HCT116 (cell line): ENCODE measurements around the gene MGAT4C. TPM values are rescaled to one million over a fixed set of nuclear protein-coding genes. Genes with fewer than 3 reads are reported as not detected.

Experiments
- ATAC-seq: fragments of 200-7000 bp; cut with Tn5 transposase; 2 replicates; pipeline ENCODE4 v1.9.1; 2020; ENCODE audit warnings: mild to moderate bottlenecking, moderate library complexity
- BruUV-seq: library from RNA; stranded (reverse); fragments of 400-500 nt; replicated peaks from 2 replicates; lab custom pipeline; 2021; lab: Mats Ljungman, UMichigan
- CTCF ChIA-PET: fragments of 300-600 bp; sonication (Branson Sonifier 250); formaldehyde crosslinking; loops from one replicate; lab custom pipeline; 2021; ENCODE audit warnings: antibody characterized with exemption; lab: Charles Lee
- POLR2A ChIA-PET: fragments of 300-600, 350-600 bp; sonication (Branson Sonifier 250); formaldehyde crosslinking; loops from one replicate; lab custom pipeline; 2021; ENCODE audit warnings: antibody characterized with exemption; lab: Charles Lee
- RAD21 ChIA-PET, 2 experiments: fragments of 300-600 bp; sonication (Branson Sonifier 250); formaldehyde crosslinking; loops; one replicate each; lab custom pipeline; 2023; ENCODE audit warnings: low total read pairs in 2 of 2; ENCODE audit not compliant: uncharacterized antibody in 2 of 2, unreplicated experiment in 2 of 2, low non-redundant PET in 1 of 2; lab: Charles Lee
- DNase-seq: peaks from one replicate; pipeline ENCODE4 v3.0.0-alpha.2; 2010; ENCODE audit warnings: low read depth, low spot score
- H2AFZ ChIP-seq: fragments of 200-600 bp; shearing (Covaris generic), sonication (generic); 2 replicates; pipeline ENCODE4 v1.6.1; 2017; ENCODE audit warnings: low read depth, mixed run types, mixed read lengths, antibody characterized with exemption, low read length; ENCODE audit not compliant: poor library complexity, severe bottlenecking
- H3K27ac ChIP-seq: 2 replicates; pipeline ENCODE4 v1.5.1; 2012; ENCODE audit warnings: low read depth, low read length
- H3K27me3 ChIP-seq: fragments of 200-600 bp; sonication (generic); 2 replicates; pipeline ENCODE4 v1.6.1; 2016; ENCODE audit warnings: mixed run types, low read length, mixed read lengths; ENCODE audit not compliant: insufficient read depth
- H3K36me3 ChIP-seq, 2 experiments: fragments of 200-500 bp in 1 of 2; fragments of 200-600 bp in 1 of 2; sonication (Bioruptor generic) in 1 of 2; sonication (generic) in 1 of 2; 2 replicates each; pipeline versions ENCODE4 v1.5.1 to v1.6.1; 2014 to 2016; ENCODE audit warnings: low read length in 2 of 2, inconsistent platforms in 1 of 2, mixed read lengths in 1 of 2, mixed run types in 1 of 2; ENCODE audit not compliant: insufficient read depth in 2 of 2, control insufficient read depth in 1 of 2
- H3K4me1 ChIP-seq, 2 experiments: fragments of 200-600 bp in 1 of 2; sonication (generic) in 1 of 2; 2 replicates each; pipeline versions ENCODE4 v1.5.1 to v1.6.1; 2012 to 2017; ENCODE audit warnings: low read length in 2 of 2, inconsistent platforms in 1 of 2, mild to moderate bottlenecking in 1 of 2, mixed read lengths in 1 of 2, mixed run types in 1 of 2, moderate library complexity in 1 of 2; ENCODE audit not compliant: insufficient read depth in 2 of 2, control insufficient read depth in 1 of 2
- H3K4me2 ChIP-seq: fragments of 200-600 bp; sonication (generic); 2 replicates; pipeline ENCODE4 v1.6.1; 2017; ENCODE audit warnings: mixed run types, low read length, mixed read lengths
- H3K4me3 ChIP-seq, 2 experiments: fragments of 200-600 bp in 1 of 2; sonication (generic) in 1 of 2; replicated peaks in 1 of 2; 2 replicates each; pipeline ENCODE4 v1.5.1; 2011 to 2016; ENCODE audit warnings: low read length in 2 of 2, control low read depth in 1 of 2, low read depth in 1 of 2, mild to moderate bottlenecking in 1 of 2, mixed read lengths in 1 of 2, mixed run types in 1 of 2
- H3K79me2 ChIP-seq: fragments of 200-600 bp; sonication (generic); 2 replicates; pipeline ENCODE4 v1.6.1; 2017; ENCODE audit warnings: mild to moderate bottlenecking, mixed run types, low read length, moderate library complexity, mixed read lengths; ENCODE audit not compliant: insufficient read depth
- H3K9ac ChIP-seq: fragments of 200-600 bp; sonication (generic); 2 replicates; pipeline ENCODE4 v1.6.1; 2016; ENCODE audit warnings: low read length, mixed read lengths
- H3K9me2 ChIP-seq: fragments of 200-600 bp; sonication (generic), shearing (Covaris generic); 2 replicates; pipeline ENCODE4 v1.6.1; 2017; ENCODE audit warnings: mixed run types, mild to moderate bottlenecking, moderate library complexity; ENCODE audit not compliant: insufficient read depth
- H3K9me3 ChIP-seq, 2 experiments: fragments of 200-500 bp in 1 of 2; fragments of 200-600 bp in 1 of 2; sonication (Bioruptor generic) in 1 of 2; sonication (generic) in 1 of 2; 2 replicates each; pipeline ENCODE4 v1.6.1; 2014 to 2017; ENCODE audit warnings: low read length in 2 of 2, mixed read lengths in 2 of 2, inconsistent platforms in 1 of 2, low read depth in 1 of 2, mild to moderate bottlenecking in 1 of 2, mixed run types in 1 of 2, moderate library complexity in 1 of 2; ENCODE audit not compliant: control insufficient read depth in 1 of 2, insufficient read depth in 1 of 2
- H4K20me1 ChIP-seq: fragments of 200-600 bp; sonication (generic), shearing (Covaris generic); 2 replicates; pipeline ENCODE4 v1.6.1; 2017; ENCODE audit warnings: mixed run types, mild to moderate bottlenecking, moderate library complexity; ENCODE audit not compliant: insufficient read depth
- CBX3 ChIP-seq: IDR thresholded peaks from 2 replicates; pipeline ENCODE4 v1.6.1; 2012; ENCODE audit warnings: low read depth
- CEBPB ChIP-seq: IDR thresholded peaks from 2 replicates; pipeline ENCODE4 v1.6.1; 2012; ENCODE audit warnings: low read depth
- ELF1 ChIP-seq: IDR thresholded peaks from 2 replicates; pipeline ENCODE4 v1.6.1; 2012; ENCODE audit warnings: low read depth, borderline replicate concordance
- EZH2 ChIP-seq: fragments of 200-600 bp; sonication (generic); IDR thresholded peaks from 2 replicates; pipeline ENCODE4 v1.6.1; 2017; ENCODE audit warnings: antibody characterized with exemption, mixed run types
- EZH2phosphoT487 ChIP-seq: fragments of 200-600 bp; IDR thresholded peaks from 2 replicates; pipeline ENCODE4 v1.6.1; 2018; ENCODE audit warnings: antibody characterized with exemption, borderline replicate concordance
- POLR2A ChIP-seq: IDR thresholded peaks from 2 replicates; pipeline ENCODE4 v1.7.0; 2011; ENCODE audit warnings: borderline replicate concordance; ENCODE audit not compliant: insufficient read depth, insufficient read length; ENCODE audit errors: extremely low read depth
- RAD21 ChIP-seq: IDR thresholded peaks from 2 replicates; pipeline ENCODE4 v1.6.1; 2012; ENCODE audit warnings: low read depth, mild to moderate bottlenecking
- SIN3A ChIP-seq: IDR thresholded peaks from 2 replicates; pipeline ENCODE4 v1.6.1; 2012; ENCODE audit warnings: low read depth
- SP1 ChIP-seq: IDR thresholded peaks from 2 replicates; pipeline ENCODE4 v1.6.1; 2012; ENCODE audit warnings: low read depth
- SRF ChIP-seq: IDR thresholded peaks from 2 replicates; pipeline ENCODE4 v1.6.1; 2012; ENCODE audit warnings: low read depth
- TCF7L2 ChIP-seq: IDR thresholded peaks from 2 replicates; pipeline ENCODE4 v1.7.0; 2011; ENCODE audit warnings: borderline replicate concordance, inconsistent platforms; ENCODE audit not compliant: insufficient read depth, insufficient read length; ENCODE audit errors: extremely low read depth
- ZNF274 ChIP-seq: fragments of 200-500 bp; sonication (Bioruptor generic); IDR thresholded peaks from 2 replicates; pipeline ENCODE4 v1.6.1; 2014; ENCODE audit warnings: mild to moderate bottlenecking, low read depth, low read length, inconsistent platforms
- intact Hi-C: fragments of 100-400 bp; cut with micrococcal nuclease; formaldehyde crosslinking; loops from 2 replicates; pipeline ENCODE4 v1.10.0; 2022
- total RNA-seq: library from RNA; stranded (reverse); gene quantifications from one replicate; pipeline ENCODE4 v1.2.1, GENCODE V29; 2021; ENCODE audit not compliant: unreplicated experiment
- TF ChIP-seq, protein P1 (sequence below): IDR thresholded peaks from 2 replicates; pipeline ENCODE4 v1.6.1; 2012; ENCODE audit warnings: low read depth
- TF ChIP-seq, protein P2 (sequence below): IDR thresholded peaks from 2 replicates; pipeline ENCODE4 v1.6.1; 2012
- TF ChIP-seq, protein P3 (sequence below): IDR thresholded peaks from 2 replicates; pipeline ENCODE4 v1.6.1; 2012
- TF ChIP-seq, protein P4 (sequence below): IDR thresholded peaks from 2 replicates; pipeline ENCODE4 v1.6.1; 2011; ENCODE audit warnings: mild to moderate bottlenecking, low read length, moderate library complexity; ENCODE audit not compliant: insufficient replicate concordance; ENCODE audit errors: extremely low read depth

MGAT4C gene
- total RNA-seq, 1 experiment from 2014 or later = not detected

DNA sequence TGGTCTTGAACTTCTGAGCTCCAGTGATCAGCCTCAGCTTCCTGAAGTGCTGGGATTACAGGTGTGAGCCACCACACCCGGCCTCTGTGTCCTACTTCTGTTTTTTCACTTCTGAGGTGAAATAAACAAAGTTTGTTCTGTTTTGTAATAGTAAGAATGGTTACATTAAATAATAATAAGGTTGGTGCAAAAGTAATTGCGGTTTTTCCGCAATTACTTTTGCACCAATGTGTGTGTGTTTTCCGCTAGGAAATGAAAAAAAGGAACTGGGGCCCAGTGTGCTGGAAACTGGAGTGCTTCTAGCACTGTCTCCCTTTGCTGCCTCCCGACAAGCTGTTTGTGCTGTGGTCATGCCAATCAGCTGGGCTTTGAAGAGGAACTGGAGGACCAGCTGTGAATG lies 241.2 kb downstream of the MGAT4C start:
- ChIA-PET CTCF (no interaction called here), POLR2A (no interaction called here), RAD21 (no interaction called here)
- Histone ChIP-seq H2AFZ (no peak overlapping the region), H3K79me2 (no peaks in the 10 kb centered on the region), H3K9me2 (no peaks in the 10 kb centered on the region), H3K4me1 (no peaks in the 10 kb centered on the region), H3K9me3 (no peaks in the 10 kb centered on the region), H3K27ac (no peak overlapping the region), H3K4me3 (no peak overlapping the region), H4K20me1 (no peaks in the 10 kb centered on the region), H3K9ac (no peak overlapping the region), H3K27me3 (no peaks in the 10 kb centered on the region), H3K36me3 (no peaks in the 10 kb centered on the region), H3K4me2 (no peak overlapping the region)
- DNase-seq (no peak), ATAC-seq (no peak)
- BruUV-seq = no TSS peak
- intact Hi-C loops = no loop called here
- TF ChIP-seq ELF1 (no peak), EZH2 (no peak), TCF7L2 (no peak), RAD21 (no peak), POLR2A (no peak)

DNA sequence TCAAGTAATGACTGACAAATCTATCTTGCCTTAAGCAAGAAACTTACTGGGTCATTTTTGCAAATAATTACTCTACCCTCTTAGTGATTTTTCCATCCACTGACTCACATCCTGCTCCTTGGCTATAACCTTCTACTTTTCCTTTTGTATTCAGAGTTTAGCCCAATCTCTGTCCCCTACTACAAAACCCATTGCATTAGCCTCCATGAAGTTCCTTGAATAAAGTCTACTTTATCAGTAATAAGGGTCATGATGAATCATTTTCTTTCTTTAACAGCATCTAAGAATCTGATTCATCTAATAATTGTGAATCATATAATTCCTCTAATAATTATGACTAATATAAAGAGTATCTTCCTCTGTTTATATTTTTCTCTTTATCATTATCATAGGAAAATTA lies 249.5 kb downstream of the MGAT4C start:
- Histone ChIP-seq H3K4me2 (no peak overlapping the region), H3K9me3 (no peaks in the 10 kb centered on the region), H3K4me1 (no peaks in the 10 kb centered on the region), H4K20me1 (no peaks in the 10 kb centered on the region), H3K27me3 (no peaks in the 10 kb centered on the region), H3K79me2 (no peaks in the 10 kb centered on the region), H3K9me2 (no peaks in the 10 kb centered on the region), H3K9ac (no peak overlapping the region), H3K4me3 (no peak overlapping the region), H3K36me3 (no peaks in the 10 kb centered on the region), H2AFZ (no peak overlapping the region), H3K27ac (no peak overlapping the region)
- POLR2A ChIA-PET = no interaction called here
- ATAC-seq (no peak), DNase-seq (no peak)
- RAD21 ChIA-PET = no interaction called here
- CTCF ChIA-PET = no interaction called here
- BruUV-seq = no TSS peak
- intact Hi-C loops = no loop called here
- TF ChIP-seq SIN3A (no peak), TCF7L2 (no peak), EZH2 (no peak), CBX3 (no peak), SP1 (no peak), ZNF274 (no peak), SRF (no peak), RAD21 (no peak), EZH2phosphoT487 (no peak), POLR2A (no peak), CEBPB (no peak), ELF1 (no peak)
- TF ChIP-seq, protein P1, sequence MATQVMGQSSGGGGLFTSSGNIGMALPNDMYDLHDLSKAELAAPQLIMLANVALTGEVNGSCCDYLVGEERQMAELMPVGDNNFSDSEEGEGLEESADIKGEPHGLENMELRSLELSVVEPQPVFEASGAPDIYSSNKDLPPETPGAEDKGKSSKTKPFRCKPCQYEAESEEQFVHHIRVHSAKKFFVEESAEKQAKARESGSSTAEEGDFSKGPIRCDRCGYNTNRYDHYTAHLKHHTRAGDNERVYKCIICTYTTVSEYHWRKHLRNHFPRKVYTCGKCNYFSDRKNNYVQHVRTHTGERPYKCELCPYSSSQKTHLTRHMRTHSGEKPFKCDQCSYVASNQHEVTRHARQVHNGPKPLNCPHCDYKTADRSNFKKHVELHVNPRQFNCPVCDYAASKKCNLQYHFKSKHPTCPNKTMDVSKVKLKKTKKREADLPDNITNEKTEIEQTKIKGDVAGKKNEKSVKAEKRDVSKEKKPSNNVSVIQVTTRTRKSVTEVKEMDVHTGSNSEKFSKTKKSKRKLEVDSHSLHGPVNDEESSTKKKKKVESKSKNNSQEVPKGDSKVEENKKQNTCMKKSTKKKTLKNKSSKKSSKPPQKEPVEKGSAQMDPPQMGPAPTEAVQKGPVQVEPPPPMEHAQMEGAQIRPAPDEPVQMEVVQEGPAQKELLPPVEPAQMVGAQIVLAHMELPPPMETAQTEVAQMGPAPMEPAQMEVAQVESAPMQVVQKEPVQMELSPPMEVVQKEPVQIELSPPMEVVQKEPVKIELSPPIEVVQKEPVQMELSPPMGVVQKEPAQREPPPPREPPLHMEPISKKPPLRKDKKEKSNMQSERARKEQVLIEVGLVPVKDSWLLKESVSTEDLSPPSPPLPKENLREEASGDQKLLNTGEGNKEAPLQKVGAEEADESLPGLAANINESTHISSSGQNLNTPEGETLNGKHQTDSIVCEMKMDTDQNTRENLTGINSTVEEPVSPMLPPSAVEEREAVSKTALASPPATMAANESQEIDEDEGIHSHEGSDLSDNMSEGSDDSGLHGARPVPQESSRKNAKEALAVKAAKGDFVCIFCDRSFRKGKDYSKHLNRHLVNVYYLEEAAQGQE = no peak
- TF ChIP-seq, protein P2, sequence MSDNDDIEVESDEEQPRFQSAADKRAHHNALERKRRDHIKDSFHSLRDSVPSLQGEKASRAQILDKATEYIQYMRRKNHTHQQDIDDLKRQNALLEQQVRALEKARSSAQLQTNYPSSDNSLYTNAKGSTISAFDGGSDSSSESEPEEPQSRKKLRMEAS = no peak
- TF ChIP-seq, protein P3, sequence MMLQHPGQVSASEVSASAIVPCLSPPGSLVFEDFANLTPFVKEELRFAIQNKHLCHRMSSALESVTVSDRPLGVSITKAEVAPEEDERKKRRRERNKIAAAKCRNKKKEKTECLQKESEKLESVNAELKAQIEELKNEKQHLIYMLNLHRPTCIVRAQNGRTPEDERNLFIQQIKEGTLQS = no peak
- TF ChIP-seq, protein P4, sequence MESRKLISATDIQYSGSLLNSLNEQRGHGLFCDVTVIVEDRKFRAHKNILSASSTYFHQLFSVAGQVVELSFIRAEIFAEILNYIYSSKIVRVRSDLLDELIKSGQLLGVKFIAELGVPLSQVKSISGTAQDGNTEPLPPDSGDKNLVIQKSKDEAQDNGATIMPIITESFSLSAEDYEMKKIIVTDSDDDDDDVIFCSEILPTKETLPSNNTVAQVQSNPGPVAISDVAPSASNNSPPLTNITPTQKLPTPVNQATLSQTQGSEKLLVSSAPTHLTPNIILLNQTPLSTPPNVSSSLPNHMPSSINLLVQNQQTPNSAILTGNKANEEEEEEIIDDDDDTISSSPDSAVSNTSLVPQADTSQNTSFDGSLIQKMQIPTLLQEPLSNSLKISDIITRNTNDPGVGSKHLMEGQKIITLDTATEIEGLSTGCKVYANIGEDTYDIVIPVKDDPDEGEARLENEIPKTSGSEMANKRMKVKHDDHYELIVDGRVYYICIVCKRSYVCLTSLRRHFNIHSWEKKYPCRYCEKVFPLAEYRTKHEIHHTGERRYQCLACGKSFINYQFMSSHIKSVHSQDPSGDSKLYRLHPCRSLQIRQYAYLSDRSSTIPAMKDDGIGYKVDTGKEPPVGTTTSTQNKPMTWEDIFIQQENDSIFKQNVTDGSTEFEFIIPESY = no peak
